OCI-LY1 (cell line): Measurements from ENCODE around the gene NYAP1.

Experiments used
- CTCF ChIP-seq: fragments of 200-600 bp; sonication (generic), shearing (Covaris generic); IDR thresholded peaks from 2 replicates; pipeline ENCODE4 v1.5.1; 2017; ENCODE audit warnings: mild to moderate bottlenecking, antibody characterized with exemption, low read length, moderate library complexity, mixed read lengths
- EZH2 ChIP-seq: fragments of 200-600 bp; sonication (generic), shearing (Covaris generic); IDR thresholded peaks from 2 replicates; pipeline ENCODE4 v1.8.0; 2017; ENCODE audit warnings: borderline replicate concordance, mixed run types, mild to moderate bottlenecking, antibody characterized with exemption, low read length, moderate library complexity, mixed read lengths

- TF ChIP-seq CTCF (no peak), EZH2 (no peak)
Measured at GRCh38 chr7:100434297-100435144, 49.2 kb upstream of the NYAP1 start.
